ENCODE results near the gene DPH6. TPM values are rescaled to one million over a fixed set of nuclear protein-coding genes. Genes with fewer than 3 reads are reported as not detected.

Gene DPH6
- total RNA-seq, 2 experiments from 2014 or later, result 9.4 to 11.9 TPM

DNA sequence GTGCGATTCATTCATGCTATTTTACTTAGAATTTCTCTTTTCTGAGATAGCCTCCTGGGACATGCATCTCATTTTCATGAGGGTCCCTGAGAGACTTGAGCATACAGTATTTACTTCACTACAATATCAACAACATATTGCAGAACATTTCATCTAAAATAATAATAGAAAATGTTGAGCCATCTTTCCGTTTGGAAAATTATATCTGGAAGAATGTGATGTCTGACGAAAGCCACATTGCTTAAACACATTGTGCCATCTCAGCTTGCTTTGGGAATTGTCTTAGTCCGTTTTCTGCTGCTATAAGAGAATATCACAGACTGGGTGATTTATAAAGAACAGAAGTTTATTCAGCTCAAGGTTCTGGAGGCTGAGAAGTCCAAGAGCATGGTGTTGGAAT, 55.5 kb downstream of the DPH6 start:
- H3K4me1 Mint-ChIP-seq, result no peaks in the 10 kb centered on the region
- no peak for ATAC-seq
- no peak for DNase-seq
- H3K4me3 Mint-ChIP-seq, result no peak overlapping the region
- H3K27ac Mint-ChIP-seq, result no peak overlapping the region
- CTCF ChIA-PET, result no interaction called here
- peaks cover 14% of the 10 kb centered on the region for H3K9me3 Mint-ChIP-seq (ENCODE audit: low read depth)
- peaks cover 22% of the 10 kb centered on the region for H3K36me3 Mint-ChIP-seq
- no peaks in the 10 kb centered on the region for H3K27me3 Mint-ChIP-seq

DNA sequence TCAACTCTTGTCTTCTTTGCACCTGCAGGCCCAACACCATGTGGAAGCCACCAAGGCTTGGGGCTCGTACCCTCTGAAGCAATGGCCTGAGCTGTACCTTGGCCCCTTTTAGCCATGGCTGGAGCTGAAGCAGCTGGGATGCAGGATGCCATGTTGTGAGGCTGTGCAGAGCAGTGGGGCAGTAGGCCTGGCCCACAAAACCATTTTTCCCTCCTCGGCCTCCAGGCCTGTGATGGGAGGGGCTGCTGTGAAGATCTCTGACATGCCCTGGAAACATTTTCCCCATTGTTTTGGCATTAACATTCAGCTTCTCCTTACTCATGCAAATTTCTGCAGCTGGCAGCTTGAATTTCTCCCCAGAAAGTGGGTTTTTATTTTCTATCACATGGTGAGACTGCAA, 58.5 kb downstream of the DPH6 start:
- no peak overlapping the region for H3K4me3 Mint-ChIP-seq
- no peaks in the 10 kb centered on the region for H3K27me3 Mint-ChIP-seq
- CTCF ChIA-PET, result no interaction called here
- H3K4me1 Mint-ChIP-seq, result no peaks in the 10 kb centered on the region
- no peak for ATAC-seq
- no peak overlapping the region for H3K27ac Mint-ChIP-seq
- H3K36me3 Mint-ChIP-seq, result peaks cover 22% of the 10 kb centered on the region
- H3K9me3 Mint-ChIP-seq (ENCODE audit: low read depth), result peaks cover 14% of the 10 kb centered on the region
- DNase-seq, result no peak

DNA sequence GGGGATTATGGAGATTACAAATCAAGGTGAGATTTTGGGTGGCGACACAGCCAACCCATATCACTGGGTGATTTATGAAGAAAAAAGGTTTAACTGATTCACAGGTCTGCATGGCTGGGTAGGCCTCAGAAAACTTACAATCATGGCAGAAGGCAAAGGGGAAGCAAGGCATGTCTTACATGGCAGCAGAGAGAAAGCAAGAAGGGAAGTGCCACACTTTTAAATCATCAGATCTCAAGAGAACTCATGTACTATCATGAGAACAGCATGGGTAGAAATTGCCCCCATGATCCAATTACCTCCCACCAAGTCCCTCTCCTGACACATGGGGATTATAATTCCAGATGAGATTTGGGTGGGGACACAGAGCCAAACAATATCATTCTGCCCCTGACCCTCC, 59.7 kb downstream of the DPH6 start:
- Mint-ChIP-seq H3K4me1 (no peaks in the 10 kb centered on the region), H3K4me3 (no peak overlapping the region), H3K9me3 (ENCODE audit: low read depth) (peaks cover 14% of the 10 kb centered on the region), H3K27me3 (no peaks in the 10 kb centered on the region), H3K27ac (no peak overlapping the region), H3K36me3 (peaks cover 22% of the 10 kb centered on the region)
- CTCF ChIA-PET, result no interaction called here
- DNase-seq (no peak), ATAC-seq (no peak)

DNA sequence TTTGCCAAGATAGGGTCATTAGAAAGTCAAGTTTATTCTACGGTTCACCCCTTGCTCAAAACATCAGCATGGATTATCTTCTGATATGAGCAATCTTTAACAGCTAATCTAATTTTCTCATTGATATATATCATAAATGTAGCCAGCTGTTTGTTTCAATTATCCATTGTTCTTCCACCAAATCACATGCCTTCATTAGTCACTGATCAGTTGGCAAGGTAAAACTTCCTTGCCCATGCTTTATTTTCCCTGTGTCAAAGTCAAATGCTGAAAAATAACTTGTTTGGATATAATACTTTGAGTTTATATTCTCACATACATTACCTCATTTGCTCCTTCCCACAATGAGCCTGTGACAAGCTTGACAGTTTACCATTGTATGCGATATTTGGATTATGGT, 60.6 kb downstream of the DPH6 start:
- Mint-ChIP-seq H3K9me3 (ENCODE audit: low read depth) (peaks cover 14% of the 10 kb centered on the region), H3K27ac (no peak overlapping the region), H3K36me3 (peaks cover 22% of the 10 kb centered on the region), H3K4me3 (no peak overlapping the region), H3K4me1 (no peaks in the 10 kb centered on the region), H3K27me3 (no peaks in the 10 kb centered on the region)
- CTCF ChIA-PET, result no interaction called here
- DNase-seq (no peak), ATAC-seq (no peak)

DNA sequence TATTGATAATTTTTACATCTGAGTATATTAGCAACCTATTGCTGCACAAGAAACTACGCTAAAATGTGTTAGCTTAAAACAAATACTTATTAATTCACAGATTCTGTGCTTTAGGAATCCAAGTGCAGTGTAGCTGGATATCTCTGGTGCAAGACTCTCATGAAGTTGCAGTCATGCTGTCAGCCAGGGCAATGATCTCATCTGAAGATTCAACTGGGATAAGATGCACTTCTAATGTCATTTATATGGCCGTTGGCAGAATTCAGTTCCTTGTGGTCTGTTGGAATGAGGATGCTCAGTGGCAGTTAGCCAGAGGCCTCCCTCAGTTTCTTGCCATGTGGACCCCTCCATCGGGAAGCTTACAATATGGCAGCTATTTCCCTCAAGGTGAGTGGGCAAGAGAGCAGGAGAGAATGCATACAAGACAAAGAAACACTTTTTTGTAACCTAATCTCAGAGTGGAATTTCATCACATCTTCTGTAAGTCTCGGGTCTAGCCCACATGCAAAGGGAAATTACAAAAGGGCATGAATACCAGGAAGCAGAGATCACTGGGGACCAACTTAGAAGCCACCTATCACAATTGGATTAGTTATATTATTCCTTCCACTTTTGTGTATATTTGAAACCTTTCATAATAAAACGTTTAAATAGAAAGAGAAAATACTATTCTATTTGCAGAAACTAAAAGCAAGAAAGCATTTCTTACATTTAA, 61.6 kb downstream of the DPH6 start:
- Mint-ChIP-seq H3K27ac (no peak overlapping the region), H3K4me1 (no peaks in the 10 kb centered on the region), H3K4me3 (no peak overlapping the region), H3K36me3 (peaks cover 22% of the 10 kb centered on the region), H3K9me3 (ENCODE audit: low read depth) (peaks cover 14% of the 10 kb centered on the region), H3K27me3 (no peaks in the 10 kb centered on the region)
- ATAC-seq (no peak), DNase-seq (no peak)
- CTCF ChIA-PET, result no interaction called here

DNA sequence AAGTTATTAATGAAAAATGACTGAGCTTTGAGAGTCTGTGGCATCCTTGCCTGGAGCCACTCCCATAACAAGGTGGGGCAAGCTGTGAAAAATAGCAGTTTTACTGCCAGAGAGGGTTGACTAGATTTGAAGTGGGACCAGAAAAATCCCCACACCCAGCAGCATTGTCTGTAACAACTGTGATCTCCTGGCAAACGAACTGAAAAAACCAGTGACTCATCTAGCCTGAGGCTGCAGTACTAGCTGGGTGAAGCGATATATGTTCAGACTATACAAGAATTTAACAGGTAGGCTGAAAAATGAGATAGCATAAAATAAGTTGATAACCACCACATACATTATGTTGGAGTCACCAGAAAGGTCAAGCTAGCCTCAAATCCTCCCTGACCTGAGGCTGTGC, 64.0 kb downstream of the DPH6 start:
- DNase-seq (no peak), ATAC-seq (no peak)
- Mint-ChIP-seq H3K27ac (no peak overlapping the region), H3K4me3 (no peak overlapping the region), H3K4me1 (no peaks in the 10 kb centered on the region), H3K27me3 (no peaks in the 10 kb centered on the region), H3K36me3 (peaks cover 9% of the 10 kb centered on the region), H3K9me3 (ENCODE audit: low read depth) (peaks cover 6% of the 10 kb centered on the region)
- CTCF ChIA-PET, result no interaction called here

DNA sequence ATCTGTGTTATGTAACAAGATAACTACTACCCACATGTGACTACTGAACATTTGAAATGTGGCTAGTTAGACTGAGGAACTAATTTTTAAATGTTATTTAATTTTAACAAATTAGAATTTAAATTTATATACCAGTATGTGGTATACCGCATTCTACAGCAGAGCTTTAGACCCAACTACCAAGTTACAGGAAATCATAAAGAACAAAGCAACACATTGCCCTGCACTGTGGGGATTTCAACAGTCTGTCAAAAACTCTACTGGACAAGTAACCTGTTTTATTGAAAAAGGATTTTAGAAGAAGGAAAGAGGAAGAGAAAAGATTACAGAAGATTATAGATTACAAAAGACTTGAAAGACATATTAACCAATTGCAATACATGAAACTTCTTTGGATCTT, 64.9 kb downstream of the DPH6 start:
- H3K9me3 Mint-ChIP-seq (ENCODE audit: low read depth), result peaks cover 4% of the 10 kb centered on the region
- ATAC-seq (no peak), DNase-seq (no peak)
- H3K27ac Mint-ChIP-seq, result no peak overlapping the region
- H3K4me1 Mint-ChIP-seq, result no peaks in the 10 kb centered on the region
- H3K4me3 Mint-ChIP-seq, result no peak overlapping the region
- peaks cover 3% of the 10 kb centered on the region for H3K36me3 Mint-ChIP-seq
- CTCF ChIA-PET, result no interaction called here
- H3K27me3 Mint-ChIP-seq, result no peaks in the 10 kb centered on the region

DNA sequence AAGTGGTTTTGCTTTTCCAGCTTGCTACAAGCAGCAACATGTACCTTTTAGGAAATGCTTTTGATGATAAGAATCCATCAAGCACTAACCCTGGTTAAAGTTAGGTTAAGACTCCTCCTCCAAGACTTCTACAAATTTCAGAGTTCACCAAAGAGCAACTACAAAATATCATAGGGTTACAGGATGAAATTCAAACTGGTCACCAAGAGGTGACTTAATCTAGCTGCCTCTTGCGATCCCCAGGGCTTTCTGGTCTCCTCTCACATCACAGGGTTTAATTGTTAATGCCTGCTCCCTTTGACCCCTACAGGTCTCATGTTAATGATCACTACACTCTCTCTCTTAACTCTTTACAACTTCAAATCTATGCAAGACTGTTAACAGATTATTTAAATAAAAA, 66.5 kb downstream of the DPH6 start:
- Mint-ChIP-seq H3K27me3 (no peaks in the 10 kb centered on the region), H3K4me3 (no peak overlapping the region), H3K36me3 (no peaks in the 10 kb centered on the region), H3K9me3 (ENCODE audit: low read depth) (no peaks in the 10 kb centered on the region), H3K27ac (no peak overlapping the region), H3K4me1 (no peaks in the 10 kb centered on the region)
- CTCF ChIA-PET, result no interaction called here
- no peak for DNase-seq
- no peak for ATAC-seq

DNA sequence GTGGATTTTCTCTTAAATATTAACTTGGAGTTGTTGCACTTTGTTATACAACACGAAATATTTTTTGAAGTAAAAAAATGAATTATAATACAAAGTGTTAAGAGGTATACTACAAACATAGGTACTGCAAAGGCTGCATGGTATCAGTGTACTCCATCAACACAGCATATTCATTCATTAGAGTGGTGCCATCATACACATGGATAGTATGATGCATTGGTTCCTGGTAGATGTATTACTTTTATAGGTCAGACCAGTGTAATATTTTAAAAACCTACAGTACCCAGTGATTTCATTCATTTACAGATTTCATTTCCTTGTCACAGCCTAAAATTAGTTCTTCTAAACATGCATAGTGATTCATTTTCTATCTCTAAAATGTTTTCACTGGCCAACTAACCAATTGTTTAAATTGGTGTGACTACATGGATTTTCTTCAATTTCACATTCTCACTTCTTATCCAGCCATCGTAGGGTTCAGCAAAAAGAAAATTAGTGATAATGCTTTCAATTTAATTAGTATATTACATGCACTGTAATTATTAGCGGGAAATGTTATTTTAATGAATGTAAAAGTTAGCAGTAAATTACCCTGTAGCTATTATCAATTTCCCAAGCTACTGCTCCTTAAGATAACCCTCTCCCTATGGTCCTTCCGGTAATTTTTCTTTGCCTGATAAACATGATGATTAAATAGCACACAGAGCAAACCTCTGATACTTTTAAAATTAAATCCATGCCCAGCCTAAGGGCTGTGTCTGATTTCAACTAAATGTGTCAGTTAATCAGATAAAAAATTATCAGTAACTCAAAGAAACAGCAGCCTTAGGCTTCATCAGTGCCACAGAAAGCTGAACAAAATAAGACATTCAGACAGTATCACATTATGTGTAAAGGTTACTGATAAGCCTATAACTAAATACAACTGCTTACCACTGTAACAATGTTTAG, 68.4 kb downstream of the DPH6 start:
- no peak overlapping the region for H3K4me3 Mint-ChIP-seq
- DNase-seq, result no peak
- H3K4me1 Mint-ChIP-seq, result no peaks in the 10 kb centered on the region
- CTCF ChIA-PET, result no interaction called here
- ATAC-seq, result no peak
- no peak overlapping the region for H3K27ac Mint-ChIP-seq
- no peaks in the 10 kb centered on the region for H3K27me3 Mint-ChIP-seq
- H3K36me3 Mint-ChIP-seq, result no peaks in the 10 kb centered on the region
- H3K9me3 Mint-ChIP-seq (ENCODE audit: low read depth), result no peaks in the 10 kb centered on the region

DNA sequence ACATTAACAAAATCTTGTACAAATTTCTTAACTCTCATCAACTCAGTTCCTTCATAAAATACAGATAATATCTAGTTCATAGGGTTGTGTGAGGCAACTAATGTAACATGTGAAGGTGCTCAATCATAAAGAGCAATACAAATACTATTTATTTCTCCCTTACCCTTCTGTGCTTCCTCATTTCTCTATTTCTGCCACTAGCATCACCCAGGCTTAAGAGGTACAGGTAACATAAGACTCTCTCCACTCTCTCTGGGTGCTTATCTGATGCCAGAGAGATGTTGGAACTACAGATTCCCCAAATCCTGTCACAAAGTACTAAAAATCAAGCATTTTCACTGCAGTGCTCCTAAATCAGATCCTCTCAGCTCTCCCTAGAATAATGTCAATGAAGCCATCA, 74.9 kb downstream of the DPH6 start:
- Mint-ChIP-seq H3K27me3 (no peaks in the 10 kb centered on the region), H3K9me3 (ENCODE audit: low read depth) (no peaks in the 10 kb centered on the region), H3K4me3 (no peak overlapping the region), H3K36me3 (no peaks in the 10 kb centered on the region), H3K27ac (no peak overlapping the region), H3K4me1 (no peaks in the 10 kb centered on the region)
- CTCF ChIA-PET, result no interaction called here
- ATAC-seq (no peak), DNase-seq (no peak)

DNA sequence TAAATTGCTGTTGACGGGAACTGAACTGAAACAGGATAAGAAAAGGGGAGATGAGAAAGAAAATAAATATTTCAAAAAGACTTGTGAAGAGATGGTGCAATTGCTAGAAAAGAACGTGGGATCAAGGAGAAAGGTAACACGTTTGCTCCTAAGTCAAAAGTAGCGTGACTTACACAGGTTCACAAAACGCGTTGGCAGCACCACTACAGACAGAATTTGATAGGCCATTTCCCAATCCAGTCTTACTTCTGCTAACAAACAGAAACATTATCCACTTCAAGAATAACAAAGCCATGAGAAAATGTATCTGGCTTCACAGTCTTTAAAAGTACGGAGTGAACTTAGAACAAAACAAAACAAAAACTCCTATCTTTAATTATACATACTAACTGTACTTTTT, 75.5 kb downstream of the DPH6 start:
- Mint-ChIP-seq H3K36me3 (no peaks in the 10 kb centered on the region), H3K27ac (no peak overlapping the region), H3K27me3 (no peaks in the 10 kb centered on the region), H3K4me3 (no peak overlapping the region), H3K9me3 (ENCODE audit: low read depth) (no peaks in the 10 kb centered on the region), H3K4me1 (no peaks in the 10 kb centered on the region)
- ATAC-seq (no peak), DNase-seq (no peak)
- CTCF ChIA-PET, result no interaction called here

DNA sequence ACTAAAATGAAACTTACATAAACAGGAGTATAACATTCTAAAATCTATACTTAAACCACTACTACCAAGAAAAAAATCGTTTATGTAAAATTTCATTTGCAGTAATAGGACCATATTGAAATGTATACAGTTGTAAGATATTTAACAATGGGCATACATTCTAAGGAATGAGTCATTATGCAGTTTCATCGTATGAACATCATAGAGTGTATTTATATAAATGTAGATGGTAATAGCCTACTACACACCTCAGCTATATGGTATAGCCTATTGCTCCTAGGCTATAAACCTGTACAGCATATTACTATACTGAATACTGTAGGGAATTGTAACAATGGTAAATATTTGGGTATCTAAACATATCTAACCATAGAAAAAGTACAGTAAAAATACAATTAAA, 79.5 kb downstream of the DPH6 start:
- H3K27me3 Mint-ChIP-seq, result no peaks in the 10 kb centered on the region
- H3K27ac Mint-ChIP-seq, result no peak overlapping the region
- ATAC-seq (no peak), DNase-seq (no peak)
- H3K4me3 Mint-ChIP-seq, result no peak overlapping the region
- CTCF ChIA-PET, result no interaction called here
- no peaks in the 10 kb centered on the region for H3K4me1 Mint-ChIP-seq
- no peaks in the 10 kb centered on the region for H3K9me3 Mint-ChIP-seq (ENCODE audit: low read depth)
- H3K36me3 Mint-ChIP-seq, result no peaks in the 10 kb centered on the region

DNA sequence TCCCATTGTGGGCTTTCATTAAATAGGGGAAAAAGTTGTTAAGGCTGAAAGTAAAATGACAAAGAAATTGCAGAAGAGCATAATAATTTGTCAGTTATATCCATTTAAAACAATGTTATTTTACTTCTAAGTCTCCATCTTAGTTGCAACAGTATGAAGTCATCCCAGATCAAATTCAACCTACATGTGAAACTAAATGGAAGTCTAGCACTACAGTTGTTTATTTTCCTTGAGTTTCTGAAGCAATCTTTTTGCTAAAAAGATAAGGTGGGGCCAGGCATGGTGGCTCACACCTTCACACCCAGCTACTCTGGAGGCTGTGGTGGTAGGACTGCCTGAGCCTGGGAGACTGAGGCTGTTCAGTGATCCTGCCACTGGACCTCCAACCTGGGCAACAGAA, 80.2 kb downstream of the DPH6 start:
- ATAC-seq (no peak), DNase-seq (no peak)
- no peaks in the 10 kb centered on the region for H3K36me3 Mint-ChIP-seq
- no peak overlapping the region for H3K27ac Mint-ChIP-seq
- no peak overlapping the region for H3K4me3 Mint-ChIP-seq
- no peaks in the 10 kb centered on the region for H3K27me3 Mint-ChIP-seq
- no peaks in the 10 kb centered on the region for H3K9me3 Mint-ChIP-seq (ENCODE audit: low read depth)
- no peaks in the 10 kb centered on the region for H3K4me1 Mint-ChIP-seq
- CTCF ChIA-PET, result no interaction called here

DNA sequence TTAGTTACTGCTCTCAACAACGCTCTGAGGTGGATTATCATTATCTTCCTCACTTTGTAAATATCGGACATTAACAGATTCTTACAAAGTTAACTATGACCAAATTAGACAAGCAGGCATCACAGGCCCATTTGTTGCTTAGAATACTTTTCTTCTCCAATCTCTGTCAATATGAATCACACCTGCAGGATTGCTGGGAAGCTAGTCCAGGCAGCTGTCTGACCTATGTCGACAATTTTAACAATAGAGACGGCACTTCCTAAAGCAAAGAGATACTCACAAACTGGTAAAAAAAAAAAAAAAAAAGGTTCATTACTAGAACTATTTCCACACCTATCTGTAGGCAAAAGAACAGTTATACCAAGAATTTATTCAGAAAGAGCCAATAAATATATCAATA, 85.3 kb downstream of the DPH6 start:
- no peak for ATAC-seq
- H3K36me3 Mint-ChIP-seq, result no peaks in the 10 kb centered on the region
- CTCF ChIA-PET, result no interaction called here
- H3K9me3 Mint-ChIP-seq (ENCODE audit: low read depth), result no peaks in the 10 kb centered on the region
- no peak overlapping the region for H3K4me3 Mint-ChIP-seq
- DNase-seq, result no peak
- no peaks in the 10 kb centered on the region for H3K27me3 Mint-ChIP-seq
- no peak overlapping the region for H3K27ac Mint-ChIP-seq
- H3K4me1 Mint-ChIP-seq, result no peaks in the 10 kb centered on the region
